ENCODE measurements around the gene ISLR.

GRCh38 chr15:74130849-74131627, 42.5 kb upstream of the ISLR start:
- TF ChIP-seq CTCF (conservative IDR thresholded peaks at IDR 0.05; ENCODE audit: low read depth, low read length) (no peak), POLR2A (IDR thresholded peaks at IDR 0.05; ENCODE audit: low read depth, low read length) (no peak), RCOR1 (IDR thresholded peaks at IDR 0.05; ENCODE audit: insufficient replicate concordance, low read length) (no peak), MXI1 (IDR thresholded peaks at IDR 0.05; ENCODE audit: borderline replicate concordance, low read depth, low read length) (no peak), RAD21 (IDR thresholded peaks at IDR 0.05; ENCODE audit: low read length) (no peak), MAFK (IDR thresholded peaks at IDR 0.05; ENCODE audit: low read depth, low read length) (no peak), ELK1 (IDR thresholded peaks at IDR 0.05; ENCODE audit: borderline replicate concordance, low read depth, low read length) (no peak), RFX5 (IDR thresholded peaks at IDR 0.05; ENCODE audit: low read depth, low read length) (no peak), NFE2L2 (IDR thresholded peaks at IDR 0.05; ENCODE audit: low read depth, low read length) (no peak), USF2 (IDR thresholded peaks at IDR 0.05; ENCODE audit: low read depth, low read length) (no peak), CEBPB (IDR thresholded peaks at IDR 0.05; ENCODE audit: low read depth, low read length) (no peak), MAZ (IDR thresholded peaks at IDR 0.05; ENCODE audit: borderline replicate concordance, low read depth, low read length) (no peak), FOS (IDR thresholded peaks at IDR 0.05; ENCODE audit: low read depth, low read length) (no peak)
